ENCODE results near the gene LKAAEAR1. TPM values are rescaled to one million over a fixed set of nuclear protein-coding genes. Genes with fewer than 3 reads are reported as not detected.

The LKAAEAR1 gene
- total RNA-seq, 4 donors from 2014 or later: not detected

DNA sequence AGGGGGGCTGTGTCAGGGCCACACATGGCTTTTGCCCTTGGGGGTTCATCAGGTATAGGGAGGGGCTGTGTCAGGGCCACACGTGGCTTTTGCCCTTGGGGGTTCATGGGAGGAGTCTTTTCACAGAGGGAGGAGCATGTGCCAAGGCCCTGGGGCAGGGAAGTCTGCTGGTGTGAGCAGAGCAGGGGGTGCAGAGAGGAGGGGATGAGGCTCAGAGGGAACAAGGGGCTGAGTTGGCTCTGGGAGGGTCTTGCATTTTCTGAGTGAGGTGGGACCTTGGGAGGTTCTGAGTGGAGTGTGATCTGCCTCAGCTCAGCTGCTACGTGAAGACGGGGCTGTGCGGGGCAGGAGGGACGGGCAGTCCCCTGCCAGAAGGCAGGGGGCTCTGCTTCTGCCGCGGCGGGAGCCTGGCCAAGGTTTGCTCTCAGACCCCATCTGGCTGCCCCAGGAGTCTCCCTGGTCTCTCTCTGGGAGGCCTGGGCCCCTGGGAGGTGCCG lies 28.8 kb downstream of the LKAAEAR1 start:
- DNase-seq (ENCODE audit: low spot score in 2 of 2): no peak
- H3K4me3 ChIP-seq: no peak overlapping the region
- no peak for TF ChIP-seq POLR2AphosphoS5 (IDR thresholded peaks at IDR 0.05)
- no peak for TF ChIP-seq POLR2A (IDR thresholded peaks at IDR 0.05)
- TF ChIP-seq EP300 (IDR thresholded peaks at IDR 0.05): no peak
- TF ChIP-seq, protein P1, sequence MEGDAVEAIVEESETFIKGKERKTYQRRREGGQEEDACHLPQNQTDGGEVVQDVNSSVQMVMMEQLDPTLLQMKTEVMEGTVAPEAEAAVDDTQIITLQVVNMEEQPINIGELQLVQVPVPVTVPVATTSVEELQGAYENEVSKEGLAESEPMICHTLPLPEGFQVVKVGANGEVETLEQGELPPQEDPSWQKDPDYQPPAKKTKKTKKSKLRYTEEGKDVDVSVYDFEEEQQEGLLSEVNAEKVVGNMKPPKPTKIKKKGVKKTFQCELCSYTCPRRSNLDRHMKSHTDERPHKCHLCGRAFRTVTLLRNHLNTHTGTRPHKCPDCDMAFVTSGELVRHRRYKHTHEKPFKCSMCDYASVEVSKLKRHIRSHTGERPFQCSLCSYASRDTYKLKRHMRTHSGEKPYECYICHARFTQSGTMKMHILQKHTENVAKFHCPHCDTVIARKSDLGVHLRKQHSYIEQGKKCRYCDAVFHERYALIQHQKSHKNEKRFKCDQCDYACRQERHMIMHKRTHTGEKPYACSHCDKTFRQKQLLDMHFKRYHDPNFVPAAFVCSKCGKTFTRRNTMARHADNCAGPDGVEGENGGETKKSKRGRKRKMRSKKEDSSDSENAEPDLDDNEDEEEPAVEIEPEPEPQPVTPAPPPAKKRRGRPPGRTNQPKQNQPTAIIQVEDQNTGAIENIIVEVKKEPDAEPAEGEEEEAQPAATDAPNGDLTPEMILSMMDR (IDR thresholded peaks at IDR 0.05): no peak
- H3K9me3 ChIP-seq: no peaks in the 10 kb centered on the region
- H3K36me3 ChIP-seq: no peaks in the 10 kb centered on the region
- peak overlapping the region; percentile 62 for H3K27ac ChIP-seq
- peaks cover 42% of the 10 kb centered on the region for H3K4me1 ChIP-seq
- WGBS: 64% methylated on average over 5 of the region's 9 CpGs
- peaks cover 30% of the 10 kb centered on the region for H3K27me3 ChIP-seq

DNA sequence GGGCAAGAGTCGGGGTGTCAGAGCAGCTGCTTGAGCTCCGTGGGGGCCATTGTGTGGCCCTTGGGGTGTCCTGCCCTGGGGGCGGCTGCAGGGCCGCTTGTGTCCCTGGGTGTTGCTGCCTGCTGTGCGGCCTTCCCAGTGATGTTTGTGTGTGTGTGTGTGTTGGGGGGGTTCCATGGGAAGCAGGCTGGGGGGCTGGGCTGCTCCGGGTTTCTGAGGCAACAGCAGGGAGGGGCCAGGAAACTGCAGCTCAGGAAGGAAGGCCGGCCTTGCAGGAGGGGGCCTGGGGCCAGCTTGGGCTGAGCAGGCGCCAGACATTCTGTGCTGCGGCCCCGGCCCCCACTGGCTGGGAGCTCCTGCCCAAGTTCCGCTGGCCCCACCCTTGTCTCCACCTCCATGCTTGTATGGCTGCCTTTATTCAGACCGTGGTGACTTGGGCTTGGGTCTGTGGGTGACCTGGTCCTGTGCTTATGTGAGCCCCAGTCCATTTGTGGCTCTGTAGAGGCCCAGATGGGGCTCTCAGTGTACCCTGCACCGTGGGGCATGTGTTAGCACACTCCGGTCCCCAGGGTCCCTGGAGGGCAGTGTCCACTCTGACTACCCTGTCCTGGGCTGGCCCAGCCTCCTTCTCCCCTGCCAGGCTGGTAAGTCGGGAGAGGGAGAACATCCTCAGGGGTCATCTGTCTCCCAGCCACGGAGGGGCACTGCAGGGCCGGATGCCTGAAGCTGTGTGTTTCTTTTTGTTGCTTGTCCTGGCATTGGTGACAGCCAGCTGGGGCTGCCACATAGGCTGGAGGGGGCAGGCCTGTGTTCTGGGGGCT lies 30.1 kb downstream of the LKAAEAR1 start:
- Histone ChIP-seq H3K9me3 (no peaks in the 10 kb centered on the region), H3K36me3 (no peaks in the 10 kb centered on the region), H3K27ac (peak overlapping the region; percentile 70), H3K4me1 (peaks cover 49% of the 10 kb centered on the region), H3K27me3 (peaks cover 41% of the 10 kb centered on the region), H3K4me3 (no peak overlapping the region)
- TF ChIP-seq, protein P1 (IDR thresholded peaks at IDR 0.05): no peak
- TF ChIP-seq EP300 (IDR thresholded peaks at IDR 0.05): no peak
- TF ChIP-seq POLR2A (IDR thresholded peaks at IDR 0.05): no peak
- TF ChIP-seq POLR2AphosphoS5 (IDR thresholded peaks at IDR 0.05): no peak
- DNase-seq (ENCODE audit: low spot score in 2 of 2): no peak
- WGBS: no CpG with 5 or more reads among the region's 17 CpGs

- TF ChIP-seq EP300 (IDR thresholded peaks at IDR 0.05) (no peak), POLR2A (IDR thresholded peaks at IDR 0.05) (no peak), POLR2AphosphoS5 (IDR thresholded peaks at IDR 0.05) (no peak)
- TF ChIP-seq, protein P1 (IDR thresholded peaks at IDR 0.05): no peak
- Histone ChIP-seq H3K4me3 (no peak overlapping the region), H3K27me3 (peaks cover 50% of the 10 kb centered on the region), H3K9me3 (no peaks in the 10 kb centered on the region), H3K36me3 (no peaks in the 10 kb centered on the region), H3K4me1 (peaks cover 57% of the 10 kb centered on the region), H3K27ac (peak overlapping the region; percentile 70)
- WGBS: 59% methylated on average over 20 of the region's 33 CpGs
- DNase-seq (ENCODE audit: low spot score in 2 of 2): no peak
Observed at GRCh38 chr20:64052987-64053840, 31.0 kb downstream of the LKAAEAR1 start.

DNA sequence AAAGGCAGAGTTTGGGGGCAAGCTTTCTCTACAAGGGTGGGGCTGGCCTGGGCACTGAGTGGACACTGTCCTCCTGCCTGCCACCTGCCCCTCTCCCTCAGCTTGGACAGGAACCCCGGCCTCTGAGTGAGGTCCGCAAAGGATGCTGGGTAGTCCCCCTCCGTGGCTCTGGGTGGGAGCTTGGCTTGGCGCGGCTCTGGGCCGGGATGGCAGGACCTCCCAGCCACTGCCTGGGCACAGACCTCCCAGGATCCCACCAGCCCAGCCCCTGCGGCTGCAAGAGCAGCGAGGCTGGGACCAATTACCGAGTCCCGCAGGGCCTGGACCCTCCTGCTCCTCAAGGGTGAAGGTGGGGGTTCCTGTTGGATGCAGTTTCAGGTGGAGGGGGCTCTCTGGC lies 31.9 kb downstream of the LKAAEAR1 start:
- peaks cover 55% of the 10 kb centered on the region for H3K4me1 ChIP-seq
- DNase-seq (ENCODE audit: low spot score in 2 of 2): no peak
- TF ChIP-seq EP300 (IDR thresholded peaks at IDR 0.05) (no peak), POLR2A (IDR thresholded peaks at IDR 0.05) (no peak), POLR2AphosphoS5 (IDR thresholded peaks at IDR 0.05) (no peak)
- TF ChIP-seq, protein P1 (IDR thresholded peaks at IDR 0.05): no peak
- H3K36me3 ChIP-seq: no peaks in the 10 kb centered on the region
- no peaks in the 10 kb centered on the region for H3K9me3 ChIP-seq
- peak overlapping the region; percentile 70 for H3K27ac ChIP-seq
- WGBS: 86% methylated on average over 4 of the region's 10 CpGs
- no peak overlapping the region for H3K4me3 ChIP-seq
- H3K27me3 ChIP-seq: peaks cover 59% of the 10 kb centered on the region
